WI38 (cell line): ENCODE results near the gene LENG1.

Experiments
- H3K4me3 ChIP-seq: 2 replicates; pipeline ENCODE4 v1.5.1; 2011; ENCODE audit warnings: low read depth, mild to moderate bottlenecking, control low read depth, low read length
- TF ChIP-seq, protein P1 (sequence below): IDR thresholded peaks from 2 replicates; pipeline ENCODE4 v1.5.1; 2012; ENCODE audit warnings: low read depth, mild to moderate bottlenecking, control low read depth, low read length

The LENG1 gene

DNA sequence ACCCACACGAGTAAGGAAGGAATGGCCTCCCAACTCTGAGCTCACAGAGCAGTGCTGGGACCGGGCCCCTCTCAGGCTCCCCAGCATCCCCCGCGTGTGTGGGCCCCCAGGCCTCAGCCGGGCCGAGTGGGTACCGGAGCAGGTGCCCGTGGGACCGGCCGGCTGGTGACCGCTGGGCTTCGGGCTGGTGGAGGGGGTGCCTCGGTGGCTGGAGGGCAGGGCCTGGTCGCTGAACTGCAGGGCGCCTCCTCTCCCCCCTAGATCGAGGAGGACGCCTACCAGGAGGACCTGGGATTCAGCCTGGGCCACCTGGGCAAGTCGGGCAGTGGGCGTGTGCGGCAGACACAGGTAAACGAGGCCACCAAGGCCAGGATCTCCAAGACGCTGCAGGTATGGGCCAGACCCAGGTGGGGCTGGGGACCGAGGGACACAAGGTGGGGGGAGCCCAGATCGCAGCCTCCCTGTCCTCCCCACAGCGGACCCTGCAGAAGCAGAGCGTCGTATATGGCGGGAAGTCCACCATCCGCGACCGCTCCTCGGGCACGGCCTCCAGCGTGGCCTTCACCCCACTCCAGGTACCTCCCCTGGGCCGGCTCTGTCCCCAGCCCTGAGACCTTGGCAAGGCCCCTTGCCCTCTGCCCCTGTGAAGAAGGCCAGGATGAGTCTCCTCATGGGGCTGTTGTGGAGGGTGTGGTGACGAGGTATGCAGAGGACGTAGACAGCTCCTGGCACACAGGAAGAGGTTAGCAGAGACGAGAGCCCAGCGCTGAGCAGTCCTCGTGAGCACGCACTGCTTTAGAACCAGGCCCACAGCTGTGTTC, 30.5 kb downstream of the LENG1 start:
- no peak overlapping the region for H3K4me3 ChIP-seq
- TF ChIP-seq, protein P1, sequence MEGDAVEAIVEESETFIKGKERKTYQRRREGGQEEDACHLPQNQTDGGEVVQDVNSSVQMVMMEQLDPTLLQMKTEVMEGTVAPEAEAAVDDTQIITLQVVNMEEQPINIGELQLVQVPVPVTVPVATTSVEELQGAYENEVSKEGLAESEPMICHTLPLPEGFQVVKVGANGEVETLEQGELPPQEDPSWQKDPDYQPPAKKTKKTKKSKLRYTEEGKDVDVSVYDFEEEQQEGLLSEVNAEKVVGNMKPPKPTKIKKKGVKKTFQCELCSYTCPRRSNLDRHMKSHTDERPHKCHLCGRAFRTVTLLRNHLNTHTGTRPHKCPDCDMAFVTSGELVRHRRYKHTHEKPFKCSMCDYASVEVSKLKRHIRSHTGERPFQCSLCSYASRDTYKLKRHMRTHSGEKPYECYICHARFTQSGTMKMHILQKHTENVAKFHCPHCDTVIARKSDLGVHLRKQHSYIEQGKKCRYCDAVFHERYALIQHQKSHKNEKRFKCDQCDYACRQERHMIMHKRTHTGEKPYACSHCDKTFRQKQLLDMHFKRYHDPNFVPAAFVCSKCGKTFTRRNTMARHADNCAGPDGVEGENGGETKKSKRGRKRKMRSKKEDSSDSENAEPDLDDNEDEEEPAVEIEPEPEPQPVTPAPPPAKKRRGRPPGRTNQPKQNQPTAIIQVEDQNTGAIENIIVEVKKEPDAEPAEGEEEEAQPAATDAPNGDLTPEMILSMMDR, result no peak

DNA sequence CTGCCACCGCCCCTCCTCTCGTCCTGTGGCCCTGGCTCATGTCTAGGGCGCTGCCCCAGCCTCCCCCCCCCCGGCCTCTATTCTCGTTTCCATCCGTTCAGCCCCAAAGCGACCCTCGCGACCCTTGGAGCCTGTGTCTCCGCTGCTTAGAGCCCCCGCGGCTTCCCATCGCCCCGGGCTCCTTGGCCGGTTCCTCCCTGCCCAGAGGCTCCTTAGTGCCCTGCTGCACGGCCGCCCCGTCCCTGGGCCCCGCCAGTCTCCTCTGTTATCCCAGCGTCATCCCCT, 31.1 kb downstream of the LENG1 start:
- no peak overlapping the region for H3K4me3 ChIP-seq
- TF ChIP-seq, protein P1, result no peak

DNA sequence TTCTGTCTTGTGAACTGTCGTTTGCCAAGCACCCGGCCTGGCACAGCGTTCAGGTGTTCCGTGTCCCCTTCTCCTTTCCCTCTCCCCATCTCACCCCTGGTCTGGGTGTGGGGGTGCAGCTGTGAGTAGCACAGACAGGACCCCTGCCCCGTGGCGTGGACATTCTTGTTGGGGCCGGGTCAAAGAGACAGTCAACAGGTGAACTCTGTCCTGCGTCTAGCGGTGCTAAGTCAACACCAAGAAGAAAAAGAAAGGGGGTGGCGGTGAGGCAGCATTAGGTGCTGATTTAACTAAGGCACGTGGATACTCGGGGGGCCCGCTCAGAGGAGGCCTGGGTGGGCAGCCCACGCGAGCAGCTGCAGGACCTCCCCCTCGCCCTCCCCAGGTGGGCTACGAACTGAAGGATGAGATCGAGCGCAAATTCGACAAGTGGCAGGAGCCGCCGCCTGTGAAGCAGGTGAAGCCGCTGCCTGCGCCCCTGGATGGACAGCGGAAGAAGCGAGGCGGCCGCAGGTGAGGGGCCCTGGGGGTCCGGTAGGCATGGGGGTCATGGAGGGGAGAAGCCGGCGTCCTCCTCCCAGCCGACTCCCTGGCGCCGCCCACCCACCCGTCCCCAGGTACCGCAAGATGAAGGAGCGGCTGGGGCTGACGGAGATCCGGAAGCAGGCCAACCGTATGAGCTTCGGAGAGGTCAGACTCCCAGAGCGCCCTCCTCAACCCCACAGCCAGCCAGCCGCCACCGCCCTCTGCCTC, 31.7 kb downstream of the LENG1 start:
- TF ChIP-seq, protein P1, result no peak

GRCh38 chr19:54125713-54126112, 33.8 kb downstream of the LENG1 start:
- H3K4me3 ChIP-seq, result no peak overlapping the region
- TF ChIP-seq, protein P1, result no peak

More for the DNA sequence above, 31.7 kb downstream of the LENG1 start:
- no peak overlapping the region for H3K4me3 ChIP-seq

GRCh38 chr19:54124393-54124792, 35.1 kb downstream of the LENG1 start:
- TF ChIP-seq, protein P1, result no peak
- no peak overlapping the region for H3K4me3 ChIP-seq

DNA sequence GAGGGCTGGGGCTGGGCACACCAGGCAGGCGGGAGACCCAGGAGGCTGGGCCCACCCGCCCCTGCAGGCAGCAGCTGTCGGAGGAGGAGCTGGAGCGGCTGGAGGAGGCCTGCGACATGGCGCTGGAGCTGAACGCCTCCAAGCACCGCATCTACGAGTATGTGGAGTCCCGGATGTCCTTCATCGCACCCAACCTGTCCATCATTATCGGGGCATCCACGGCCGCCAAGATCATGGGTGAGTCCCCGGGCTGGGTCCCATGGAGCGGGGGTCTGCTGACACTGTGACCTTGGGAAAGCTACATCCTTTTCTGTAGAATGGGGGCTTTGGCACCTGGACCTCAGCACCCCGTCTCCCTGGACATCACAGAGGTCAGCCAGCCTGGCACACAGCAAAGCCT, 35.8 kb downstream of the LENG1 start:
- no peak overlapping the region for H3K4me3 ChIP-seq
- TF ChIP-seq, protein P1, result no peak

DNA sequence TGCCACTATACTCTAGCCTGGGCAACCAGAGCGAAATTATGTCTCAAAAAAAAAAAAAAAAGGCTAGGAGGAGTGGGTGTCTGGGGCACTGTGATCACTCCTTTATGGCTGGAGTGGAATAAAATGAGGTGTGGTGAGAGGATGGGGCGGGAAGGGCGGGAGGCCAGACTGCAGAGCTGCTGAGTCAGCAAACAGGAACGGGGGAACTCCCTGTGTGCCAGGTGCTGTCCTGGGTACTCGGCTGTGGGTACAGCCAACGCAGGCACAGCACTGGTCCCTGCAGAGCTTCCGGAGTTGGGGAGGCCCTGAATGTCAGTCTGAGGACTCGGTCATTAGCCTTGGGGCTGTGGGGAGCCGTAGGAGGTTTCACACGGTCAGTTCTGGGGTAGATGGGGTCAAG, 38.3 kb downstream of the LENG1 start:
- TF ChIP-seq, protein P1, result no peak
- no peak overlapping the region for H3K4me3 ChIP-seq
